Adrenal gland (tissue), 5 donors: ENCODE measurements around the gene KIR3DL3.

Experiments used
- CTCF ChIP-seq, 6 experiments: fragments of 450-650 bp in 4 of 6; fragments of 200-600 bp in 2 of 6; sonication (generic) in 1 of 6; IDR thresholded peaks; 1 replicate in 5 of 6; 2 replicates in 1 of 6; pipeline versions ENCODE4 v1.5.1 to v1.8.0; 2016 to 2021; ENCODE audit warnings: antibody characterized with exemption in 6 of 6, mild to moderate bottlenecking in 2 of 6, moderate library complexity in 1 of 6
- POLR2A ChIP-seq, 2 donors: fragments of 450-650 bp; IDR thresholded peaks; one replicate each; pipeline ENCODE4 v1.6.1; 2017; ENCODE audit warnings: antibody characterized with exemption in 2 of 2, mild to moderate bottlenecking in 2 of 2, moderate library complexity in 1 of 2
- donor health status: DM: no; HTN: no; CAD: no.

- no peak for TF ChIP-seq CTCF (IDR thresholded peaks at IDR 0.05)
- TF ChIP-seq POLR2A (IDR thresholded peaks at IDR 0.05), result no peak
These were observed 19.3 kb upstream of the KIR3DL3 start for GRCh38 chr19:54704928-54705327.
